Measurements from ENCODE around the gene COPB1.
"Not testable (repeated sequence)": the region's sequence is repeated elsewhere in the genome, so short reads cannot be mapped to it uniquely, and the experiment has no call there.

Gene COPB1

DNA sequence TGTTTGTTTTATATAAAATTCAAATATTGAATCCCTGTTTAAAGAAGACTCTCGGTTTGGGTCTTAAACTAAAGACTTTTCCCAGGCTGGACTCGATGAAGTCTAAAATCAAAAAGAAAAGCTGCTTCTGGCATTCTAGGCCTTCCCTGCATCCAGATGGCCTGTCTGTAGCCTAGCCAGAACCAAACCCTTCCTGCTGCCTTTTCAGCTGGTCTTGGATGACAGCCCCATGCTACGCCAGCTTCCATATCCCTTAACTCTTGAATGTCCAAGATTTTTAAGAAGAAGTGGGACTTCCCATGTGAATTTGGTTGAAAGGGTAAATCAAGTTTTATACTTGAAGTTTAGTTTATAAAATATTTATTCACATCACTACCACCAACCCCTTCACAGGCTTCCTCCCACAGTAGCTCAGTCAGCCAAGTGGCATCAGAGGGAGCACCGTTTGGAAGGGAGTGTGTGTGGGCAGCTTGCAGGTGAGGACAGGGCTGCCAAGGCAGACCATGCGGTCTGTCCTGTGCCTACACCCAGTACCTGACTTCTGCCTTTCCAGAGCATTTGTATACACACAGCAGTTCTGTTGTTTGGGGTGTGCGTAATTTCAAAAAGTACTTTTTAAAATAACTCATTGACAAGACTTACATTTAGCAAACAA is 38.8 kb upstream of the COPB1 start:
- Histone ChIP-seq H3K27me3 (ENCODE audit: control insufficient read depth, low read length) (no peaks in the 10 kb centered on the region), H3K79me2 (ENCODE audit: control insufficient read depth, low read length) (no peaks in the 10 kb centered on the region), H3K27ac (ENCODE audit: low read depth, low read length) (no peak overlapping the region), H3K9me2 (replicated peaks; ENCODE audit: control insufficient read depth, low read length) (no peaks in the 10 kb centered on the region), H3F3A (ENCODE audit: control insufficient read depth, insufficient read depth) (no peaks in the 10 kb centered on the region), H3K4me2 (ENCODE audit: low read length) (no peak overlapping the region), H3K4me1 (ENCODE audit: control insufficient read depth, low read length) (peaks cover 10% of the 10 kb centered on the region), H4K20me1 (ENCODE audit: control insufficient read depth, insufficient read depth, low read depth, low read length) (no peaks in the 10 kb centered on the region), H3K4me3 (ENCODE audit: low read length) (no peak overlapping the region), H3K36me3 (ENCODE audit: control insufficient read depth, low read length) (no peaks in the 10 kb centered on the region), H3K9me3 (ENCODE audit: control insufficient read depth, insufficient read depth, low read length) (no peaks in the 10 kb centered on the region)
- TF ChIP-seq EZH2phosphoT487 (IDR thresholded peaks at IDR 0.05; ENCODE audit: borderline replicate concordance, low read length) (no peak), CTCF (IDR thresholded peaks at IDR 0.05; ENCODE audit: low read depth, low read length, poor library complexity, severe bottlenecking) (no peak)

GRCh38 chr11:14537134-14537599 is 37.6 kb upstream of the COPB1 start:
- Histone ChIP-seq H3K27me3 (ENCODE audit: control insufficient read depth, low read length) (no peaks in the 10 kb centered on the region), H3K4me3 (ENCODE audit: low read length) (peak overlapping the region; percentile 46), H3K4me1 (ENCODE audit: control insufficient read depth, low read length) (peaks cover 10% of the 10 kb centered on the region), H3K27ac (ENCODE audit: low read depth, low read length) (peak overlapping the region; percentile 18; the same call in 1 of the 2 replicates), H3K36me3 (ENCODE audit: control insufficient read depth, low read length) (no peaks in the 10 kb centered on the region), H3F3A (ENCODE audit: control insufficient read depth, insufficient read depth) (no peaks in the 10 kb centered on the region), H4K20me1 (ENCODE audit: control insufficient read depth, insufficient read depth, low read depth, low read length) (no peaks in the 10 kb centered on the region), H3K9me2 (replicated peaks; ENCODE audit: control insufficient read depth, low read length) (no peaks in the 10 kb centered on the region), H3K79me2 (ENCODE audit: control insufficient read depth, low read length) (no peaks in the 10 kb centered on the region), H3K4me2 (ENCODE audit: low read length) (peak overlapping the region; percentile 67), H3K9me3 (ENCODE audit: control insufficient read depth, insufficient read depth, low read length) (no peaks in the 10 kb centered on the region)
- TF ChIP-seq CTCF (IDR thresholded peaks at IDR 0.05; ENCODE audit: low read depth, low read length, poor library complexity, severe bottlenecking) = peak; percentile 87
- TF ChIP-seq EZH2phosphoT487 (IDR thresholded peaks at IDR 0.05; ENCODE audit: borderline replicate concordance, low read length) = no peak

DNA sequence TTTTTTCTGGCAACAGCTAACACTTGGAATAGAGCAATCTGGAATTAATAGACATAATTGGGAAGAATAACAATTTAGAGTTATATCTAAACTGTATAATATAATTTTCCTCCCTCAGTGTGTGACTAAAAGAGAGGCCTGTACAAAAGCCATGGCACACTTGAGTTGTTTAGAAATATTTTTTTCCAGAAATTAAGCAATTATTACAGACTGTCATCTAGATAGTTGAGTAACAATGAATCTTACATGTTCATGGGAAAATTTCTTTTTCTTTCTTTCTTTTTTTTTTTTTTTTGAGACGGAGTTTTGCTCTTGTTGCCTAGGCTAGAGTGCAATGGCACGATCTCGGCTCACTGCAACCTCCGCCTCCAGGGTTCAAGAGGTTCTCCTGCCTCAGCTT is 35.6 kb upstream of the COPB1 start:
- H3K9me2 ChIP-seq (replicated peaks; ENCODE audit: control insufficient read depth, low read length); H3K27me3 ChIP-seq (ENCODE audit: control insufficient read depth, low read length); H3K27ac ChIP-seq (ENCODE audit: low read depth, low read length); H3K4me1 ChIP-seq (ENCODE audit: control insufficient read depth, low read length); H3K4me2 ChIP-seq (ENCODE audit: low read length); H3K79me2 ChIP-seq (ENCODE audit: control insufficient read depth, low read length); H3K4me3 ChIP-seq (ENCODE audit: low read length); H3K9me3 ChIP-seq (ENCODE audit: control insufficient read depth, insufficient read depth, low read length); H3K36me3 ChIP-seq (ENCODE audit: control insufficient read depth, low read length); H3F3A ChIP-seq (ENCODE audit: control insufficient read depth, insufficient read depth); H4K20me1 ChIP-seq (ENCODE audit: control insufficient read depth, insufficient read depth, low read depth, low read length): not testable (repeated sequence)

DNA sequence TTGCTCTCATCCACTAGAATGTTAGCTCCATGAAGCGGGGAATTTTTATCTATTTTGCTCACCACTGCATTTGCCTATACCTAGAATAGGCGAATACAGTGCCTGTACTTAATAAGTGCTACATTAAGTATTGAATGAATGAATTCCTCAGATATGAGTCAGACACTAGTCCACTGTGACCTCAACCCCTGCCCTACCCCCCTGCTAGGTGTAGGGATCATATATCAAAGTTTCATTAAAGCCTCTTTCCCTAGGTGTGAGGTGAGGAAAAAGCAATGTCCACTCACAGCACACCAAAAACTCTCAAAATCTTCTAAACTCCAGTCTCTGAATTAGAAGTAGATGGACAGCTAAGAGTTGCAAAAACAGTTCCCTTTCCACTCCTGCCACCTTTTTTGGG is 30.3 kb upstream of the COPB1 start:
- Histone ChIP-seq H3F3A (ENCODE audit: control insufficient read depth, insufficient read depth) (no peaks in the 10 kb centered on the region), H3K27ac (ENCODE audit: low read depth, low read length) (no peak overlapping the region), H3K79me2 (ENCODE audit: control insufficient read depth, low read length) (no peaks in the 10 kb centered on the region), H3K9me3 (ENCODE audit: control insufficient read depth, insufficient read depth, low read length) (no peaks in the 10 kb centered on the region), H3K36me3 (ENCODE audit: control insufficient read depth, low read length) (no peaks in the 10 kb centered on the region), H3K4me1 (ENCODE audit: control insufficient read depth, low read length) (no peaks in the 10 kb centered on the region), H3K9me2 (replicated peaks; ENCODE audit: control insufficient read depth, low read length) (no peaks in the 10 kb centered on the region), H3K4me3 (ENCODE audit: low read length) (no peak overlapping the region), H3K27me3 (ENCODE audit: control insufficient read depth, low read length) (no peaks in the 10 kb centered on the region), H4K20me1 (ENCODE audit: control insufficient read depth, insufficient read depth, low read depth, low read length) (no peaks in the 10 kb centered on the region), H3K4me2 (ENCODE audit: low read length) (no peak overlapping the region)
- TF ChIP-seq EZH2phosphoT487 (IDR thresholded peaks at IDR 0.05; ENCODE audit: borderline replicate concordance, low read length) (no peak), CTCF (IDR thresholded peaks at IDR 0.05; ENCODE audit: low read depth, low read length, poor library complexity, severe bottlenecking) (no peak)
